Stimulated activated CD8-positive, alpha-beta memory T cell treated with anti-CD3 and anti-CD28 coated beads, Interleukin-12 subunit alpha, Interleukin-12 subunit beta, amount 100 ng/mL, for 1 hour (primary cell): ENCODE measurements around the gene TYW1B.
"Not testable (repeated sequence)": the region's sequence is repeated elsewhere in the genome, so short reads cannot be mapped to it uniquely, and the experiment has no call there.

Source experiments
- DNase-seq: peaks from one replicate; pipeline ENCODE4 v3.0.0-alpha.2; 2020; ENCODE audit warnings: low read depth

The TYW1B gene

GRCh38 chr7:72696643-72697042 lies 131.4 kb downstream of the TYW1B start:
- DNase-seq = not testable (repeated sequence)

- not testable (repeated sequence) for DNase-seq
Observed at GRCh38 chr7:72695482-72695881, 132.5 kb downstream of the TYW1B start.

DNA sequence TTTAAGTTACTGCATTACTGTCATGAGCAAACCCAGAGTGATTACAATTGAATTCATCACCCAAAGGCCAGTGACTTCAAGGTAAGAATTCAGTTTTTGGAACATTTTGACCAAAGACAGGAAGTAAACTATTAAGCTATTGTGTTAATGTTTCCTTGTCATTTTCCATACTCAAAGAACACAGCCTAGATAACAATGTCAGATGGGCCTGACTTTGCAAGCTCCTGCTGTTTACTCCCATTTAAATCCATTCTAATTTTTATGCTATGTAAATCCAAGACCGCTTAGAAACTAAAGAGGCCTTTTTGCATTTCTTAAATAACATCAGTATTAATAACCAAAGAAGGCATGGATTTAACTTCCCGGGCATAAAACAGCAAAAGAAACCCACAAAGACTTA lies 136.6 kb downstream of the TYW1B start:
- DNase-seq = not testable (repeated sequence)

DNA sequence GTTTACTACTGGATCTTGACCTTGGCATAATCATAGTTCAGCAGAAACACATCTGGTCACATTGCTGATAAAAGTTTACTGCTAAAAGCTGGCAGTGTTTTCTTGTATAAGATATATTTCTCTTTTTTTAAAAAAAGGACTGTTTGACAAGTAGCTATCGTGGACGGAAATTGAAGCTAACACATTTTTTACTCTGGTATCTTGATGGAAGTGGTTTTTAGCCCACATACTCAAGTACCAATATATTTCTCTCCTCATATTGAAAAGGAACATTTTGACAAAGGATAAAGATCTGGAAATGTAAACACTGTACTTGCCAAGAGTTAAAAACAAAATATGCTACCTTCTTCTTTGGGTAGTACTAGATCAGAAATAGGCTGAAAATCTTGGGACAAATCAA lies 137.8 kb downstream of the TYW1B start:
- DNase-seq = not testable (repeated sequence)

GRCh38 chr7:72689344-72689743 lies 138.7 kb downstream of the TYW1B start:
- not testable (repeated sequence) for DNase-seq

DNA sequence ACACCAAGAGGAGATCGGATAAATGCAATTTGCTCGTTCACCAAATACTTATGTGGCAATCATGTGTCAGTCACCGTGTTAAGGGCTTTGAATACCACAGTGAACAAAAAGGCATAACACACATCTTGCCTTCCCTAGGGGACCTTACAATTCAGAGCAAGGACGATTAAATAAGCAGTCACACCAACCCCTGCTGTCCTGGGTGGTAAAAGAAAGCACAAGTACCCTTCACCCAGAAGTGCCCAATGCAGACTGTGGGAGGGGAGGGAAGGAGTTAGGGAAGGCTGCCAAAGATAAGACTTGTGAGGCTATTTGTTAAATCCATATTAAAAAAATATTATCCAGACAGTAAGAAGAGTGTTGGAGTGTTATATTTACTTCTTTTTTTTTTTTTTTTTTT lies 146.8 kb downstream of the TYW1B start:
- DNase-seq = not testable (repeated sequence)

DNA sequence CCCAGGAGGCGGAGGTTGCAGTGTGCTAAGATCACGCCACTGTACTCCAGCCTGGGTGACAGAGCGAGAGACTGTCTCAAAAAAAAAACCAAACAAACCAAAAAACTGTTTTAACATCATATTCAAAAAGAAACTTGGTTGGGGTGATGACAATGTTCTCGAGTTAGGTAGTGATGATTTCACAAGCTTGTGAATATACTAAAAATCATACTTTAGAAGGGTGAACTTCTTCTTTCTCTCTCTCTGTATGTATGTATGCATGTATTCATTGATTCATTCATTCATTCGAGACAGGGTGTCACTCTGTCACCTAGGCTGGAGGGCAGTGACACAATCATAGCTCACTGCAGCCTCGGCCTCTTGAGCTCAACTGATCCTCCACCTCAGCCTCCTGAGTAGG lies 151.1 kb downstream of the TYW1B start:
- DNase-seq = not testable (repeated sequence)

DNA sequence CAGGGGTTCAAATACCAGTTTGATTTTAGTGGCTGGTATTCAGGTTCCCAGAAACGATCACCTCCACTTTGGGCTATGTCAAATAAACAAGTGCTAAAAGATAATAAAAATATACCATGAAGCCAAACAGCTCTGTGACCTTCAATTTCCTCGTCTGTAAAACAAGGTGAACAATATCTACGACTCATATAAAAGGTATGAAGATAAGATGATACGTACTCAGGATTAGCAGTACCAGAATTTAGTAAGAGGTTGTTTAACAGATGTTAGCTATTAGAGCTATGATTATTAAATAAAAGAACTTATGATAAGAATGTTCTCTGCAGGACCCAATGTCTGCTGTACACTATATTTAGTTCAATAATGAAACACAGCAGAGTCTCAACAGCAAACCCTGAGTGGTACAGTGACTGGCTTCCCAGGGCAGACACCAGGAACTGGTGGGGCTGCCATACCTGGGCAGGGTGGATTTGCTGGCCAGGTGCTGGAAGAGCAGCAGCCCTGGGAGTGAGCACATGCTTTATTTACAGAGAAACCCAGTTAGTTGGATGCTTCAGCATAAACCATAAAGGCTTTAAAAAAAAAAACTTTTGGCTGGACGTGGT lies 151.8 kb downstream of the TYW1B start:
- not testable (repeated sequence) for DNase-seq

GRCh38 chr7:72675686-72676085 lies 152.3 kb downstream of the TYW1B start:
- not testable (repeated sequence) for DNase-seq

- DNase-seq = no peak
Observed at GRCh38 chr7:72674394-72674793, 153.6 kb downstream of the TYW1B start.

GRCh38 chr7:72670850-72671249 lies 157.2 kb downstream of the TYW1B start:
- DNase-seq = not testable (repeated sequence)

DNA sequence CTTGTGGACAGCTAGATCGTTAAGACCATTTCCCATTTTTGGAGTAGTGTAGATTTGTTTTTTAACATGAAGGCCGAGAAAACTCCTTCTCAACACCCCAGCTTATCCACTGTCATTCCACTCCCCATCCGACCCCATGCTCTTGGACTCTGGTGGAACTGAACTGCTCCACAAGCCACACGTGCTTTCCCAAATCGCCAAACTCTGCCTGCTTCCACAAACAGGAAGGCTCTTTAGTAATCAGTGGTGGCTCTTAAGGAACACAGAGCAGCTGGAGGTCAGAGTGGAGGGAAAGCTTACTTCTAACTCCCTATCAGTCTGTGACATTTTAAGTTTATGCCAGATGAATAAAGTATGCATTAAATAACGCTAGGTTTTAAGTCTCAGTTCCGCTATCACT lies 159.6 kb downstream of the TYW1B start:
- not testable (repeated sequence) for DNase-seq

GRCh38 chr7:72667049-72667448 lies 161.0 kb downstream of the TYW1B start:
- not testable (repeated sequence) for DNase-seq

DNA sequence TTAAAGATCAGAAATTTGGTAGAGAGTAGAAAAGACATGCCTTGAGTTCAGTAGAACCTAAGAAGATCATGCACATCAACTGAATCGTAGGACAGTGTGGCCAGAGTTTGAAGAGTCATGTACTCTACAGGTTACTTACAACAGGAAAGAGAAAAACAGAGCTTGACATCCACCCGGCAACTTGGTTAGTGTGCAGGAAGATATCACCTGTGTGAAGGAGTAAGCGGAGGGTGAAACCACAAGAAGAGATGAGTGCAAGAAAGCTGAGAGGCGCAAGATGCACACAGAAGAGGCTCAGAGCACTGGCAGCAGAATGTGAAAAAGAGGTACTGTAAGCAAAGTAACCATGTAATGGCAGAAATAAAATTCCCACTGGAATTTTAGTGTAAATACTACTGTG lies 179.4 kb downstream of the TYW1B start:
- DNase-seq = not testable (repeated sequence)

DNA sequence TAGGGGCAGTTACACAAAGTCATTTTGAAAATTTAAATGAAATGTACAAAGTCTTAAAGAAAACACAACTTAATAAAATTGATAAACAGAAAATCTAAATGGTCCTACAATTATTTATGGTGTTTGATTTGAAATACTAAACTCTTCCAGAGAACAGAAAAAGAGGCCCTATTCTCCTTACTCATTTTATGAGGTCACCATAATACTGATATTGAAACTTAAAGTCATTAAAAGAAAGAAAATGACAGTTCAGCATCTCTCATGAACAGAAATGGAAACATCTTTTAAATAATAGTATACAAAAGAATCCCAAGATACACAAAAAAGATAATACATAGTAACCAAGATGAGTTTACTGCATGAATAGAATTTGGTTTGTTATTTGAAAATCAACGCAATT lies 184.3 kb downstream of the TYW1B start:
- not testable (repeated sequence) for DNase-seq

DNA sequence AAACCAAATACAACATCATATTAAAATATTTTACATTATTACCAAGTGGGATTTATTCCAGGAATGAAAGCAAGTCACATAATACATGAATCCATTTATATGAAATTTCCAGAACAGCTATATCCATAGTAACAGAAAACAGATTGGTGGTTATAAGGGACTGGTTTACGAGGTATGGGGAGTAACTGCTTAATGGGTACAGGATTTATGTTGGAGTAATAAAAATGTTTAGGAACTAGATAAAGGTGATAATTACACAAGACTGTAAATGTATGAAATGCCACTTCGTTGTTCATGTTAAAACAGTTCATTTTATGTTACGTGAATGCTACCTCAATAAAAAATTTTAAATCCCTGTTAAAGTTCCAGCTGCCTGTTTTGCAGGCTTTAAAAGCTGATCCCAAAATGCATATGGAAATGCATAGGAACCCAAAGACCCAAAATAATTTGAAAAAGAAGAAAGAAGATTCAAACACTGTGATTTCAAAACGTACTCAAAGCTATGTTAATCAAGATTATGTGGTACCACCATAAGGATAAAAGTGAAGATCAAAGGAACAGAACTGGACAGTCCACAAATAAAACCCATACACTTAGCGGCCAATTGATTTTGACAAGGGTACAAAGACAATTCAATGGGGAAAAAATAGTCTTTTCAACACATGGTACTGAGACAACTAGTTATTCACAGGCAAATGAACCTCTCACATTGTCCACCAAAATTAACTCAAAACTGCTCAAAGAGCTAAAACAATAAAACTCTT lies 186.3 kb downstream of the TYW1B start:
- not testable (repeated sequence) for DNase-seq

- DNase-seq = not testable (repeated sequence)
Observed at GRCh38 chr7:72640740-72641139, 187.3 kb downstream of the TYW1B start.

- DNase-seq = not testable (repeated sequence)
Observed at GRCh38 chr7:72635273-72635908, 192.6 kb downstream of the TYW1B start.

- not testable (repeated sequence) for DNase-seq
Observed at GRCh38 chr7:72632765-72633292, 195.2 kb downstream of the TYW1B start.

DNA sequence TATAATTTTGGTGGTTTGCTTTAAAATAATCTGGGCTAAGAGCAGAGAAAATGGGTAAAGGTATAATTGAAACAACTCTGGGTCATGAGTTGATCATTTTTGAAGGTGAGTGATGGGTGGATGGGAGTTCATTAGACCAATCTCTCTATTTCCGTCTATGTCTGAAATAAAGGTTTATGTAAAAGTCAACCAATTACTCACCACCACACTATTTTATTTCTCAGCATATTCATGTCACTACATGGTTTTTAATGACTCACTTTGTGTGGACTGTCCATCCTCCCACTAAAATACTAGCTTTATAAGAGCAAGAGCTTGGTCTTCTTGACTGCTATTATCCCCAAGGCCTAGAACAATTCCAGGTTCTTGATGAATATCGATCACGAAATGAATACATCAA lies 199.6 kb downstream of the TYW1B start:
- DNase-seq = not testable (repeated sequence)

- DNase-seq = not testable (repeated sequence)
Observed at GRCh38 chr7:72626428-72627011, 201.5 kb downstream of the TYW1B start.

- DNase-seq = not testable (repeated sequence)
Observed at GRCh38 chr7:72625721-72626423, 202.1 kb downstream of the TYW1B start.
